Spleen (tissue), 11 donors: ENCODE data around the gene KMO. TPM values are rescaled to one million over a fixed set of nuclear protein-coding genes. Genes with fewer than 3 reads are reported as not detected.
A peak's percentile ranks its signal among the peaks of the same experiment; 100 is the strongest.

Experiments used
- DNase-seq: peaks from one replicate; pipeline ENCODE4 v3.0.0-alpha.2; 2020
- H3K27ac ChIP-seq, 8 donors: fragments of 200-600 bp; sonication (generic) in 7 of 8; 1 replicate in 4 of 8; 2 replicates in 4 of 8; pipeline versions ENCODE4 v1.5.0 to v1.8.0; 2016 to 2021; ENCODE audit warnings: inconsistent platforms in 4 of 8, mild to moderate bottlenecking in 4 of 8, moderate library complexity in 1 of 8
- H3K27me3 ChIP-seq, 7 donors: fragments of 200-600 bp; sonication (generic) in 6 of 7; replicated peaks in 1 of 7; 1 replicate in 4 of 7; 2 replicates in 3 of 7; pipeline versions ENCODE4 v1.5.0 to v1.8.0; 2016 to 2021; ENCODE audit warnings: inconsistent platforms in 3 of 7, mild to moderate bottlenecking in 1 of 7
- H3K36me3 ChIP-seq, 6 donors: fragments of 200-600 bp; sonication (generic) in 5 of 6; 1 replicate in 4 of 6; 2 replicates in 2 of 6; pipeline versions ENCODE4 v1.5.0 to v1.8.0; 2016 to 2021; ENCODE audit warnings: inconsistent platforms in 2 of 6
- H3K4me1 ChIP-seq, 6 donors: fragments of 200-600 bp; sonication (generic) in 5 of 6; 1 replicate in 3 of 6; 2 replicates in 3 of 6; pipeline versions ENCODE4 v1.5.0 to v1.8.0; 2016 to 2021; ENCODE audit warnings: inconsistent platforms in 3 of 6
- H3K4me3 ChIP-seq, 8 donors: fragments of 200-600 bp; sonication (generic) in 7 of 8; 1 replicate in 4 of 8; 2 replicates in 4 of 8; pipeline versions ENCODE4 v1.5.0 to v1.8.0; 2016 to 2021; ENCODE audit warnings: inconsistent platforms in 4 of 8, mild to moderate bottlenecking in 4 of 8, moderate library complexity in 2 of 8
- H3K9me3 ChIP-seq, 8 donors: fragments of 200-600 bp; sonication (generic) in 7 of 8; 1 replicate in 4 of 8; 2 replicates in 4 of 8; pipeline versions ENCODE4 v1.5.0 to v1.8.0; 2016 to 2021; ENCODE audit warnings: inconsistent platforms in 4 of 8
- CTCF ChIP-seq, 11 experiments: fragments of 200-600 bp in 7 of 11; fragments of 450-650 bp in 4 of 11; sonication (generic) in 4 of 11; IDR thresholded peaks in 8 of 11; conservative IDR thresholded peaks in 3 of 11; 1 replicate in 7 of 11; 2 replicates in 4 of 11; pipeline versions ENCODE4 v1.4.0 to v1.8.0; 2016 to 2021; ENCODE audit warnings: antibody characterized with exemption in 11 of 11, inconsistent platforms in 4 of 11, mild to moderate bottlenecking in 1 of 11
- POLR2A ChIP-seq, 3 donors: fragments of 450-650 bp; IDR thresholded peaks; one replicate each; pipeline ENCODE4 v1.5.1; 2017; ENCODE audit warnings: antibody characterized with exemption in 3 of 3, mild to moderate bottlenecking in 1 of 3
- POLR2AphosphoS5 ChIP-seq, 3 donors: sonication (generic); formaldehyde crosslinking; IDR thresholded peaks; one replicate each; pipeline ENCODE4 v1.5.1; 2017; ENCODE audit warnings: antibody characterized with exemption in 3 of 3
- WGBS, 5 donors: extraction: QIAGEN DNeasy Blood & Tissue Kit in 3 of 5; methylation state at CpG; one replicate each; pipeline versions ENCODE4 v1.1.5 to v1.1.7; 2013 to 2018; 5-methylcytosine and 5-hydroxymethylcytosine counted together
- intact Hi-C: fragments of 100-400 bp; cut with DNase I; formaldehyde crosslinking; loops from one replicate; pipeline ENCODE4 v1.15.0; 2023; ENCODE audit warnings: low total_unique reads
- polyA plus RNA-seq, 3 donors: library from polyadenylated mRNA; stranded (reverse); fragments of 200-250 nt; gene quantifications; one replicate each; pipeline ENCODE4 v1.2.1, GENCODE V29; 2013
- total RNA-seq, 7 donors: library from RNA; depleted of rRNA in 3 of 7; stranded (reverse); fragments of >200 nt in 3 of 7; fragmentation: NEBNext Ultra II Directional in 4 of 7; extraction: Animal tissue kit (Norgen Biotek cat#: 25700) in 4 of 7; gene quantifications; one replicate each; pipeline versions ENCODE4 v1.1.0 to v1.2.1, GENCODE V29; 2016 to 2021
- donor health status: healthy with polysubstance abuse.
- donor health status: DM: no; HTN: no; CAD: no; lungs with moderate emphysema.
- donor health status: DM: no; HTN: no; CAD: no.
- donor health status: Bipolar disorder and iron deficiency.
- donor health status: healthy.
- donor health status: DM: no; HTN: no; CAD: no.
- donor health status: DM: yes; HTN: yes; CAD: no.

KMO gene
- total and polyA plus RNA-seq, 10 donors = 10.3 to 25.1 (median 15.2) TPM

DNA sequence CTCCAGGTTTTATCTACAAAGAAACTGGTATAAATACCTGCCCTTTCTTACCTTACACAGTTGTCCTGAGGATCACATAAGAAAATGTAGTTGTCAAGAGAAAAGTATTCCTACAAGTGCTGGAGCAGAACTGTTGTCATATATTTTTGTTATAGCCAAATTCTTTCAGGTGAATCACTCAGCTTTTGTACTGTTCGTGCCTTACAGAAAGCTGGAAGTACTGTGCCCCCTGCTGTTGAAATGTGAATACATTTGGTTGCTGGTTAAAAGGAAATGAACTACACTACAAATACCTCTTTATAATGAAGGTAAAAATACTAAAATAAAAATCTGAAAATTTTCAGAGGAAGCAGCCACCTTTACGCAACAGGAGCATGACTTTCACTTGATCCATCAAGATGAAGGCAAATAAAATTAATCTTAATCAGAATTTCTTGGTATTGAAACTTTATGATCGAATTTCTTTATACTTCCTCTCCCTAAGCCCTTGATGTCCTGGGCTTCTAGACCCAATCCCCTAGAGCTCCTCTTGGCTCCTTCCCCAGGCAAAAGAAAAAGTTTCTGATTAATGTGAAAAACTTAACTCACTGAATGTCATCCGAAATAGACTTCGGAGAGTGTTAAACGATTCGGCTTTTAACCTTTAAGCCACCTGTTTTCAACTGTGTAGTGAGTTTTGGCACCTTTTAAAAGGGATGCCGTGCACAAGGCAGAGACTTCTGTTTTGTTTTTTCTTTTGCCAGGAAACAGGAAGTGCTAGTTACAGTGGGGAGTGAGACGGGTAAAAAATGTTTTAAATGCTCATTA is 95.5 kb downstream of the KMO start:
- peaks cover 0 to 11% (median 0%) of the 10 kb centered on the region in 6 donors for H3K36me3 ChIP-seq
- H3K4me1 ChIP-seq = peaks cover 0 to 26% (median 14%) of the 10 kb centered on the region in 6 donors
- peak overlapping the region in 7 of 8 donors; percentile 9 to 74 (median 41) for H3K27ac ChIP-seq
- no peaks in the 10 kb centered on the region for H3K27me3 ChIP-seq
- no peaks in the 10 kb centered on the region for H3K9me3 ChIP-seq
- peak overlapping the region in 1 of 8 donors; percentile 37 for H3K4me3 ChIP-seq
- no peak for DNase-seq
- peak in 10 of 11 experiments; percentile 19 to 72 (median 52) for TF ChIP-seq CTCF (IDR thresholded peaks at IDR 0.05 in 8 of 11, conservative IDR thresholded peaks at IDR 0.05 in 3 of 11)
- no peak for TF ChIP-seq POLR2AphosphoS5 (IDR thresholded peaks at IDR 0.05)
- intact Hi-C loops = loop anchor here (10.0 kb wide), 1 partner anchor 93 kb away; the partner anchor contains the start of gene KMO
- 28 to 40% (median 34%) methylated on average over 9 of the region's 9 CpGs for WGBS, 5 donors

- peaks cover 0 to 24% (median 6%) of the 10 kb centered on the region in 6 donors for H3K36me3 ChIP-seq
- intact Hi-C loops = loop anchor here (10.0 kb wide), 1 partner anchor 215 kb away; the partner anchor contains the start of gene EXO1
These were observed 97.8 kb downstream of the KMO start for GRCh38 chr1:241630005-241630404.

GRCh38 chr1:241630476-241630875 is 98.3 kb downstream of the KMO start:
- peaks cover 0 to 29% (median 8%) of the 10 kb centered on the region in 6 donors for H3K36me3 ChIP-seq
- no peaks in the 10 kb centered on the region for H3K9me3 ChIP-seq
- H3K4me1 ChIP-seq = peaks cover 0 to 37% (median 14%) of the 10 kb centered on the region in 6 donors
- H3K4me3 ChIP-seq = no peak overlapping the region
- no peak for DNase-seq
- TF ChIP-seq POLR2AphosphoS5 (IDR thresholded peaks at IDR 0.05) (no peak), CTCF (IDR thresholded peaks at IDR 0.05 in 8 of 11, conservative IDR thresholded peaks at IDR 0.05 in 3 of 11) (no peak), POLR2A (IDR thresholded peaks at IDR 0.05) (no peak)
- intact Hi-C loops = loop anchor here (10.0 kb wide), 1 partner anchor 214 kb away; the partner anchor contains the start of gene EXO1
- no peak overlapping the region for H3K27ac ChIP-seq
- no peaks in the 10 kb centered on the region for H3K27me3 ChIP-seq
- WGBS, 5 donors = 79 to 96% (median 91%) methylated on average over 1 of the region's 1 CpG

More at GRCh38 chr1:241630005-241630404, 97.8 kb downstream of the KMO start:
- Histone ChIP-seq H3K27ac (no peak overlapping the region), H3K27me3 (no peaks in the 10 kb centered on the region), H3K4me3 (no peak overlapping the region), H3K9me3 (no peaks in the 10 kb centered on the region), H3K4me1 (peaks cover 0 to 32% (median 14%) of the 10 kb centered on the region in 6 donors)
- DNase-seq = no peak
- TF ChIP-seq POLR2AphosphoS5 (IDR thresholded peaks at IDR 0.05) (no peak), CTCF (IDR thresholded peaks at IDR 0.05 in 8 of 11, conservative IDR thresholded peaks at IDR 0.05 in 3 of 11) (no peak), POLR2A (IDR thresholded peaks at IDR 0.05) (no peak)

DNA sequence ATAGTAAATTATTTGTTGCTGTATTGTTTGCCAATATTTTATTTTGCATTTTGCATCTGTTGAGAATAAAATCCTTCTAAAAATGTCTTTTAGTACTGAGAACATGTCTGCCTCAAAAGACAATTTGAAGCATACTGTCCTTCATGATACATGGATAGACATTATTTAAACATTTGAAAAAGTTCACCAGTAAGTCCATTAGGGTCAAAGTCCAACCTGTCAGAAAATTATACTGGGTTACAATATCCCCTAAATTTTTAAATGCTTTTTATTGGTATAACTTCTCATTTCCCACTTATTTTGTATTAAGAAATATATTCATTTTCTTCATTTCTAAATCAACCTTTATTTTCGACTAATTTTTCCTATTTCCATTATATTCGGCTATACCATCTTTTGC is 98.7 kb downstream of the KMO start:
- peaks cover 0 to 30% (median 8%) of the 10 kb centered on the region in 6 donors for H3K36me3 ChIP-seq
- H3K4me1 ChIP-seq = peaks cover 0 to 41% (median 14%) of the 10 kb centered on the region in 6 donors
- intact Hi-C loops = loop anchor here (10.0 kb wide), 1 partner anchor 214 kb away; the partner anchor contains the start of gene EXO1
- no peak overlapping the region for H3K27ac ChIP-seq
- H3K4me3 ChIP-seq = no peak overlapping the region
- WGBS, 5 donors = 91 to 96% (median 94%) methylated on average over 2 of the region's 2 CpGs
- no peak for DNase-seq
- H3K27me3 ChIP-seq = no peaks in the 10 kb centered on the region
- TF ChIP-seq POLR2A (IDR thresholded peaks at IDR 0.05) (no peak), POLR2AphosphoS5 (IDR thresholded peaks at IDR 0.05) (no peak), CTCF (IDR thresholded peaks at IDR 0.05 in 8 of 11, conservative IDR thresholded peaks at IDR 0.05 in 3 of 11) (no peak)
- H3K9me3 ChIP-seq = no peaks in the 10 kb centered on the region
